NK-92 (cell line): Measurements from ENCODE around the gene USP14.

Experiments used
- DNase-seq: peaks from one replicate; lab custom pipeline; 2025; ENCODE audit not compliant: unreplicated experiment; lab: John Stamatoyannopoulos, UW

USP14 gene

DNA sequence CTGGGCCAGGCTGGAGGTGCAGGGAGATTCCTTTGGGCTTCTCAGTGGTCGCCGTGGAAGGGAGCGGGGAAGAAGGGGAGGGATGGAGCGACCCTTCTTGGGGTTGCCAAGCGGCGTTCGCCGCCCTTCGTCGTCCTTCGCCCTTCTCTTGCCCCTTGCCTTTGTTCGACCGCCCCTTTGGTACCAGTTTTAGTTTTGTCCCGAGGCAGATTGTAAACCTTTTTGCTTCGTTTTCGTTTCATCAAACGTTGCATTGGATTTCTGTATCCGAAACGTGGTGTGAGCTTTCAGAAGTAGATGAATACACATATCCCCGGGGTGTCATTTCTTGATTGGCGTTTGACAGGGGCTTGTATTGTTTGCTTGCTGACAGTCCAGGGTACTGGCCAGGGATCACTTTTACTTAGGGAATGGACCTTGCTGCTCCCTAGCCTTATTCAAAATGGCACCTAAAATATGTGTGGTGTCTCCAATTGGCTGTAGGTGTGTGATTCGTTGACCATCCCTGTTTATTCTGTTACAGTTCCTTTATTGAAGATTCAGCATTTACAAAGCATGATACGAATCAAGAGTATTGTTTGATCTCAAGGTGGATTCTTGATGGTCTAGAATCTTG is 788 bp downstream of the USP14 start:
- no peak for DNase-seq

DNA sequence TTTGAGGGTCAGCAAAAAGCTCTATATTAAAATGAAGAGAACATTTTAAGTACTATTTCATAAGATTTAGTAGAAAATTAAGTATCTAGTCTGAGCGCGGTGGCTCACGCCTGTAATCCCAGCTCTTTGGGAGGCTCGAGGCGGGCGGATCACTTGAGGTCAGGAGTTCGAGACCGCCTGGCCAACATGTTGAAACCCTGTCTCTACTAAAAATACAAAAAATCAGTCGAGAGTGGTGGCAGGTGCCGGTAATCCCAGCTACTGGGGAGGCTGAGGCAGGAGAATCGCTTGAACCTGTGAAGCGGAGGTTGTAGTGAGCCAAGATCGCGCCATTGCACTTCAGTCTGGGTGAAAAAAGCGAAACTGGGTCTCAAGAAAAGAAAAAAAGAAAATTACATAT is 1.6 kb downstream of the USP14 start:
- DNase-seq: no peak

DNA sequence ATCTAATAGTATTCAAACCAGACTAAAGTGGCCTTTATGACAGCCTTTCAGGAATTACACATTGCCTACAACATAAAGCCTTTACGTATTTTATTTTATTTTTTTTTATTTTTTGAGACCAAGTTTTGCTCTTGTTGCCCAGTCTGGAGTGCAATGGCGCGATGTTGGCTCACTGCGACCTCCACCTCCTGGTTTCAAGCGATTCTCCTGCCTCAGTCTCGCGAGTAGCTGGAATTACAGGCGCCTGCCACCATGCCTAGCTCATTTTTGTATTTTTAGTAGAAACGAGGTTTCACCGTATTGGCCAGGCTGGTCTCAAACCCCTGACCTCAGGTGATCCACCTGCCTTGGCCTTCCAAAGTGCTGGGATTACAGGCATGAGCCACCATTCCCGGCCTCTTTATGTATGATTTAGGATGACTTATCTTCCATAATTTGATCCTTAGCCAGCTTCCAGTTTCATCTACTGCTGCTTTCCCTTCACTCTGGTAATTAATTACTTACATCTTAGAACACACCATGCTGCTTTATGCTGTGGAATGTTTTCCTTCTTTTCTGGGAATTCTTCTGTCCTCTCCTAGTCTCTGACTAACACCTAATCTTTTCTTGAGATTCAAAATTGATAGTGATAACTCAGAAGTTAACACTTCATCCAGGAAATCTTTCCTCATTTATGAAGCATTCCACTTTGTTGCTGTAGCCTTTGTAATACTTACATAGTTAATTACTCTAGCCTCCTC is 2.6 kb downstream of the USP14 start:
- no peak for DNase-seq

DNA sequence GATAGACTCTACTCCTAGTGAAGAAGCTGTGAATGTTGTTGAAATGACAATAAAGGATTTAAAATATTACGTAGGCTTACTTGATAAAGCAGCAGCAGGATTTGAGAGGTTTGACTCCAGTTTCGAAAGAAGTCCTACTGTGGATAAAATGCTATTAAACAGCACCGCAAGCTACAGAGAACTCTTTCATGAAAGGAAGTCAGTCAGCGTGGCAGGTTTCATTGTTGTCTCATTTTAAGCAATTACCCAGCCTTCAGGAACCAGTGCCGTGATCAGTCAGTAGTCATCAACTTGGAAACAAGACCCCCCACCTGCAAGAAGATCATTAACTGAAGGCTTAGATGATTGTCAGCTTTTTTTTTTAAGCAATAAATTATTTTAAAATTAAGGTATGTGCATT is 14.0 kb downstream of the USP14 start:
- no peak for DNase-seq

DNA sequence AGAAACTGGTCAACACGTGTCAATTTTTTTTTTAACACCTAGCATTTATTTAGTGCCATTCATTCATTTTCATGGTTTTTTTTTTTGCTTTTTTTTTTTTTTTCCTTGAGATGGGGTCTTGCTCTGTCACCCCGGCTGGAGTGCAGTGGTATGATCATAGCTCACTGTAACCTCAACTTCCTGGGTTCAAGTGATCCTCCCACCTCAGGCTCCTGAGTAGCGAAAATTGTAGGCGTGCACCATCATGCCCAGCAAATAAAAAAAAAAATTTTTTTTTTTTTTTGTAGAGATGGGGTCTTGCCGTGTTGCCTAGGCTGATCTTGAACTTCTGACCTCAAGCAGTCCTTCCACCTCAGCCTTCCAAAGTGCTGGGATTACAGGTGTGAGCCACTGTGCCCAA is 21.1 kb downstream of the USP14 start:
- DNase-seq: no peak

DNA sequence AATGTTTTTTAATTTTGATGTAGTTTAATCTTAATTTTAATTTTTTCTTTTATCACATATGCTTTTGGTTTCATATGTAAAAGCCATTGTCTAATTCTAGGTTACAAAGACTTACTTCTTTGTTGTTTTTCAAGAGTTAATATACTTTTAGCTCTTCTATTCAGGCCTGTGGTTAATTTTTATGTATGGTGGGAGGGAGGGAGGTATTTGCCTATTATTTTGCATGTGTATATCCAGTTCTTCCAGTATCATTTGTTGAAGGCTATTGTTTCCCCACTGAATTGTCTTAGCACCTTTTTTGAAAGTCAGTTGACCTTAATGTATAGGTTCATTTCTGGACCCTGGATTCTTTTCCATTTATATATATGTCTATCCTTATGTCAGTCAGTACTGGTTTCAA is 23.4 kb downstream of the USP14 start:
- no peak for DNase-seq

DNA sequence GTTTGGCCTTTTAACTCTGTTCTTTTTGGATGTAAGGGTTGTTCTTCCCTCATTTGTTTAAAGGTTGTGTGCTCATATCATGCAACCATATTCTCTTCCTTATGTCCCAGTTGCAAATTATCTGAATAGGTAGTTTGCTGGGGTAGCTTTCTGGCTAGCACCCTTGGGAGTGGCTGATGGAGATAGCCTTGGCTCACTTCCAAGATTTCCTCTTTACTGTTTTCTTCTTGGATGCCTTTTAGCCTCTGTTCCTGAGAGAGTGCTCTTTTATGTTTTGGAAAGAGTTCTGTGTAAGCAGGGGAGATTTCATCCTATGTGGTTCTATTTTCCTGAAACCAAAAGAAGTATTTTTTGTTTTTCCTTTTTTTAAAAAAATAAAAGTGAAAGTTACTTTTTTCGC is 25.4 kb downstream of the USP14 start:
- no peak for DNase-seq

DNA sequence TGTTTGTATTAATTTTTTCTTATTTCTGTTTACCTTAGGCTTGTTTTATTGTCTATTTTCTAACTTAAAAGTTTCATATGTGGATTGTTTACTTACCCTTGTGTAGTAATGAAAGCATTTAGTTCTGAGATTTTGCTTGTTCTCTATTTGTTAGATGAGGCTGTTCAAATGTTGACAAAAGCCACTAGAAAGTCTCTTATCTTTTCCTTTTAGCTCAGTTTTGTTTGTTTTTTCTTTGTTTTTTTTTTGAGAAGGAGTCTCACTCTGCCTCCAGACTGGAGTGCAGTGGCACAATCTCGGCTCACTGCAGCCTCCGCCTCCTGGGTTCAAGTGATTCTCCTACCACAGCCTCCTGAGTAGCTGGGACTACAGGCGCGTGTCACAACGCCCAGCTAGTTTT is 30.9 kb downstream of the USP14 start:
- DNase-seq: no peak

DNA sequence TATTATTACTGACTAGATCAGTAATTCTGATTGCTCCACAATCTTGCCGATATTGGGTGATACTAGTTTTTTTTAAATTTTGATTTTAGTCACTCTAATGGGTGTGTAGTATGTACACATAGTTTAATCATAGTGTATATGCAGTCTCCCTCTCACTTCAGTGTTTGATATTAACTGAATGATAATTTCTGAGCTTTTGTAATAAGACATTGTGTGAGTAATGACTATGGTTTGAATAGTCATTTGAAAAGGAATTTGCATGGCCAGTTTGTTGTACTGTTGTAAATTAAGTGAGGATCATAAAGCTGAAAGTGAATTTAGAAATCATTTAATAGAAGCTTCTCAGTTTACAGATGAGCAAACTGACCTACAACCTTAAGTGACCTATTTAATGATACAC is 33.4 kb downstream of the USP14 start:
- no peak for DNase-seq

DNA sequence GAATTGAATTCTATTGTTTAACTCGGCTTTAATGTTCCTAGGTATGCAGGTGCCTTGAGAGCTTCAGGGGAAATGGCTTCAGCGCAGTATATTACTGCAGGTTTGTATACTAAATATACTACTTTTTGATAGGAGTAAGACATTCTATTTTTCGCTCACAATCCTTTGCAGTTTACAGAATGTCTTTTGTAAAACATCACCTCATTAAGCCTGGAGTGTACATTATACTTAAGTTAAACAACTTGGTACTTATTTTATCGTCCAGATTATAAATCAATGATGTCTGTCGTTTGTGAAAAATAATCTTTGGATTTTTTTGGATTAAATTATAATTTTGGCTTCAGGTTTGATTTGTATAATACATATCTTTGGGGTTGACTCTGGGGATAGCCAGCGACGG is 34.4 kb downstream of the USP14 start:
- DNase-seq: no peak

DNA sequence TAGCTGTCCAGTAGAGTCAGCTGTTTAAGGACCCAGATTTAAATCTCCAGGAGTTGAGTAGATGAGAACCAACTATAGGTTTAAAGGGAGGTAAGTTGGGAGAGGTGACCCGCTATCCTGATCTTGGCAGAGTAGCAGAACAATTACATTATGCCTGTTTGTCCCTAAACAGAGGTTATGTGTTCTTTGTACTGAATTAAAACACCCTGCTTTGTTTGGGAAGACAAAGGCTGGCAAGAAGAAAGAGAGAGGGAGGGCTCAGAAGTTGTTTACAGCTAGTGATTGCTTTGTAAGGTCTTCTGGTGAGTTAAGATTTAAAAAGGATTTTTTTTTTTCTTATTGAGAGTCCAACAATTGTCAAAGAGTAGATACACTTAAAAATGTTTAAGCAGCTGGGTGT is 37.3 kb downstream of the USP14 start:
- no peak for DNase-seq

DNA sequence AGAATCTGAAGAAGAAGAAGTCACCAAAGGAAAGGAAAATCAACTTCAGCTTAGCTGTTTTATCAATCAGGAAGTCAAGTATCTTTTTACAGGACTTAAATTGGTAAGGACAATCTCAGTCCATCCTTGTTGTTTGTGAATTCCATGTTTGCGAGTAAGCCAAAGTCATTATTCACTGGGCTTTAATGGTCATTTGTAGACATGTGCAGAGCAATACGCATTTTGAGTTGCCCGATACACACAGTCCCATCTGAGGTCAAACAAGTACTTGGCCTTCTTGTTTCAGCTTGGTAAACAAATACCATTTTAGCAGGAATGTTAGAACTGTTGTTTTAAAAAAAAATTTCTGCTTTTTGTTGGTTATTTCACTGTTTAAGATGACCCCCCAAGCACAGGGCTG is 40.9 kb downstream of the USP14 start:
- no peak for DNase-seq

DNA sequence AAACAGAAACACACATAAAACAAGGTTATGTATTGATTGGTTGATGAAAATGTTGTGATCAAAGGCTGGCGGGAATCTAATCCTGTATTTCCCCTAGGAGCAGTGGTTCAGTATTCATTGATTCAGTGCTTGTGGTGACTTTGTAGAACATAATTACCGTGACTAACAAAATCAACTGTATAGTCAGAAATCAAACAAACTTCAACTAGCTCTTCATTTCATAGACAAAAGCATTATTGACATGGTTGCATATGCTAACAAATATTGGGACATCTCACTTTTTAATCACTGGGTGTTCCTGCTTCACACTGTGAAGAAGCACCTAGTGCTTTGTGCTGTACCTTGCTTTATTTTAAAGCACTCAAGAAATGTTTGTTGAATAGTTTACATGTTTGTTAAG is 41.4 kb downstream of the USP14 start:
- no peak for DNase-seq

DNA sequence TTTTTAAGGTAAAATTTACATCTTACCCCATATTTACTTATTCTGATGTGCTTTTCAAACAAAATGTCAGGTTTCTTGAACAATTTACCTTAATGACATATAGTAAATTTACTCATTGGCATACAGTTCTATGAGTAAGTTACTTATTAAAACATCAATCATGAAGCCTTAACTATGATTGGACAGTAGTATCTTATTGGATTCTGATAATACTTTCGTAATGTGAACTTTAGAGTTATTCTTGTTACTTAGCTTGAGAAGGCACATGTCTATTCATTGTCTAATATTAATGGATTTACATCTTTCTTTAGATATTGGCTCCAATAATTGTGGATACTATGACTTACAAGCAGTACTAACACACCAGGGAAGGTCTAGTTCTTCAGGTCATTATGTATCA is 51.7 kb downstream of the USP14 start:
- no peak for DNase-seq

DNA sequence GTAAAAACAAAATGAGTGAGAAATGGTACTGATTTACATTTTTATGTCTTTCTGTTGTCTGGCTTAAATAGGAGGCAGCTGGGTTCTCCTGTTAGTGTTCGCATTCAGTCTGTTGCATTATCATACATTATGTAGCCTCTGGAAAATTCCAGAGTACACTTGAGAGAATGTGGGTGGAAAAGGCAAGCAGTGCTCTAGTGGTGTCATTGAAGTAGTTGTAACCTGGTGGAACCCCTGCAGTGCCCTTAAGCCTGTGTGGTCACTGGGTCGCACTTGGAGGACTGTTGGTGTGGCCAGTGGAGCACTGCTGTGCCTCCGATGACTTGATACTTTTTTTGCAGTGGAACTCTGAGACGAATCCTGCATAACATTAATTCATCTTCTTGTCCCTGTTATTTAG is 52.4 kb downstream of the USP14 start:
- no peak for DNase-seq

DNA sequence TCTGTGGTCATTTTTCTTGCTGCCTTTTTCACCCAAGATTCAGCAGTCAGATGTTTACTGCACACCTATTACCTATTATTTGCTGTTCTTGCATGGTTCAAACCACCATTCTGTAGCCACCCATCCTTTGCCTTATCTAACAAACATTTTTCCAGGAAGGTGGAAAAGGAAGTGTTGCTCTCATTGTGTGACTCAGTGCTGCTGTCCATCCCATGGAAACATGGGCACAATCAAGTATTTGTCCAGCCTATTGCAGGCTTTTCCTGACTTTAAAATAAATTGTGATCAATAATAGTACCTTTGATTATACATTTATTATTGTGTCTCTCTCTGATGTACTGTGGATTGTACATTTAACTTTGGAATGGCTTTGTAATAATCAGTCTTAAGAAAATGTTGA is 53.2 kb downstream of the USP14 start:
- no peak for DNase-seq

DNA sequence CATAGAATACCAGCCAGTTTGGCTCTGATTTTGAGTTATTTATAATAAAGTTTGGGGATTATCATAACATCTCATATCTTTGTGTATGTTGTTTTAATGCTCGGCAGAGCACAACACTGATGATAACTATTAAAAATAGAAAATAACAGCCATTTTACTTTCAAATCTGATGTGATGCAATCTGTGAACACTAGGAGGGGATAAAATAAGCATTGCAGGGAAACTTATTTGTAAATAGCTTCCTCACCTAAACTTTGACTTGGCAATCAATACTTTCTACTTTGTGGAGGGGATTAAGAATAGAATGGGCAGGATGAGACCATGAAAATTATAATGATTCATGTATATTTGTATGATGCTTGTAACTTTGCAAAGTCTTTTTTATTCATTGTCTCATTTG is 54.4 kb downstream of the USP14 start:
- DNase-seq: no peak

DNA sequence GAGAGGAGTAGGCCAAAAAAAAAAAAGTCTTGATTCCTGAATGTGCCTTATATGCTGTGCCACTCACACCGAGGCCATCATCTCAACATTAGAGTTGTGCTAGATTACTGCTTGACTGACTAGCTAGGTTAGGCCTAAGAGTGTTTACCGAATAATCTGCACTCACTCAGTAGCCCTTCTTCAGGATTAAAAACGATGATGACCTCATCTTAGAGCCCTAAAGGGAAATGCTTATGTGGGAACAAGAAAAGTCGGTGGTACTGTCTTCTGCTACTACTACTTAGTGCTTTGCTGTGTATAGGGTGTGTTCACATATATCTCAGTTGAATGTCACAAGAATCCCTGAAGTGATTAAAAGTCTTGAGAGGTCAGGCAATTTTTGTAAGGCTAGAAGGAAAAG is 55.1 kb downstream of the USP14 start:
- no peak for DNase-seq

DNA sequence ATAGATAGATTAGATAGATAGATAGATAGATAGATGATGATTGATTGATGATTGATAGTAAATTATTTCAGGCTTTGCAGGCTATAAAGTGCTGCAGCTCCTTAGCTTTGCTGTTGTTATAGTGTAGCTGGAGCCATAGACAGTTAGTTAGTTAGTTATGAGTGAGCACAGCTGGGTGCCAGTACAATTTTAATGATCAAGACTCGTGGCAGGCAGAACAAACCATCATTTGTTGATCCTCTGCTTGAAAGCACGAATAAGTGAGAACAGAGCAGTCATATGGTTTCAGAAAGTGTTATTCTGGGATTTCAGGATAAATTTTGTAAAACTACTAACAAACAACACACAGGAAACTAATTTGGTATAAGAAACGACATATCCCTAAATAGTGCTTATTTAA is 55.6 kb downstream of the USP14 start:
- no peak for DNase-seq

DNA sequence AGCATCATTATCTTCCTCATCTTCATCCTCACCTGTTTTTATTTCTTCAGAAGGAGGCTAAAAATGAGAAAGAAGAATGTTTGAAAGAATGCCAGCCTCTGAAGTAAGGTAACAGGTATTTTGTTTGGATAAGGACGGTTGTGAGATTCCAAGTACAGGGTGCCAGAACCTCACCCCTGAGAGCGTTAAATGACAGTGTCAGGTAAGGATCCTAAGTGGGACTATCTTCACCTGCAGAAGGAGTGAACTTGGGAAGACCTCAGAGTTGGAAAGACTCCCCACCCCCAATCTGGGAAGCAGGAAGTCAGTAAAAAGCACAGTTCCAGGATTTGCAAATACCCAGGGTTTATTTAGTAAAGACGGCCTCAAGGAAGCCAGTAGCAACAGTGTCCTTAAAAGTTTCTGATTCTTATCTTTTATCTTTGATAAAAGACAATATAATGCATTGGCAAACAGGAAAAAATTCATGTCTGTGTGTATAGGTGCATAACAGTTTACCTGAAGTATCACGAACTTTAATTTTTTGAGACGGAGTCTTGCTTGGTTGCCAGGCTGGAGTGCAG is 57.2 kb downstream of the USP14 start:
- DNase-seq: no peak

DNA sequence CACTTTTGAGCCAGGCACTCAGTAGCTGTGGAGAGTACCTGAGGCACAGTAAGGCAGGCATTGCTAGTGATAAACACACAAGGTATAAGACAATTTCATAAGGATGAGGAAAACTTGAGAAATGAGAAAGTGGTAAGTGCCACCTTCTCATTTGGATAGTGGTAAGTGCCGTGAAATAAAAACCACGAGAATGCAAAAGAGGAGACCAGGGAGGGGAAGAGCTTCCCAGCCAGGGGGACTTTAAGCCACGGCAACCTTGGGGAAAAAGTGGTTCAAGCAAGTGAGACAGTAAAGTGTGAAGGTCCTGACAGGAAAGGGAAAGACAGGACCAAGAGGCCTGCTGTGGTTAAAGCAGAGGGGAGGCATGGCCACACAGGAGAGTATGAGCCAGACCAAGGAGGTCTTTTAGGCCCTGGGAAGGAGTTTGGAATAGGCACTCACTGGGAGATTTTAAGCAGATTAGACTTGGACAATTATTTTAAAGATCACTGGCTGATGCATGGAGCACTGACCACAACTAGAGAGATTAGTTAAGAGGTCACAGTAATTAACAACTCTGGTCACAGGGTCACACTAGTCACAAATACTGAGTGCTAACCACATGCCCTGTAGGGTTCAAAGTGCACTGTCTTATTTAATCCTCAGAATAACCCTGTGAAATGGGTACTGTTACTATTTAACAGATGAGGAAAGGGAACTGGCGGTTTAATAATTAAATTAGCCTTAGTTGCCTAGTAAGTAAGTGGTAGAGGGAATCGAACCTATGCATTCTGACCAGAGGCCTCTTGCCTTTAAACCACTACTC is 59.4 kb downstream of the USP14 start:
- no peak for DNase-seq

DNA sequence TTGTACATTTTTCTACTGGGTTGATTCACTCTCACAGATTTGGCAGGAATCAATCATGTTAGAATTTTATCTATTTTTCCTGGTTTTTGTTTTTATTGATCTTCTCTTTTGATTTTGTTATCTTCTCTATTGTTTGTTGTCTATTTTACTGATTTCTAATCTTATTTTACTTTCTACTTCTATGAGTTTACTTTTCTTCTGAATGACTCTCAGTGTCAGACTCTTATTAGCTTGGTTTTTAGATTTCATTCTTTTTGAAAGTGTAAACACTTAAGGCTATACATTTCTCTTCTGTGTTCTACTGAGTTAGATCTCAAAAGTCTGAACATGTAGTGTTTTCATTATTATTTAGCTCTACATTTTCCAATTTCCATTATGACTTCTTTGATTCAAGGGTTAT is 62.4 kb downstream of the USP14 start:
- no peak for DNase-seq
